Muscle of back (tissue), 11 donors: ENCODE results near the gene RTP1. TPM values are rescaled to one million over a fixed set of nuclear protein-coding genes. Genes with fewer than 3 reads are reported as not detected.

Experiments
- DNase-seq, 3 donors: peaks; one replicate each; pipeline versions ENCODE4 v3.0.0 to v3.0.0-alpha.2; 2013
- polyA plus RNA-seq, 10 donors: library from polyadenylated mRNA; unstranded; fragments of 120-200 nt; gene quantifications; one replicate each; pipeline ENCODE4 v1.2.1, GENCODE V29; 2013; ENCODE audit not compliant: insufficient read length in 10 of 10

The RTP1 gene
- polyA plus RNA-seq, 10 donors, result 0.09 to 0.39 (median 0.13) TPM; not detected in 5

DNA sequence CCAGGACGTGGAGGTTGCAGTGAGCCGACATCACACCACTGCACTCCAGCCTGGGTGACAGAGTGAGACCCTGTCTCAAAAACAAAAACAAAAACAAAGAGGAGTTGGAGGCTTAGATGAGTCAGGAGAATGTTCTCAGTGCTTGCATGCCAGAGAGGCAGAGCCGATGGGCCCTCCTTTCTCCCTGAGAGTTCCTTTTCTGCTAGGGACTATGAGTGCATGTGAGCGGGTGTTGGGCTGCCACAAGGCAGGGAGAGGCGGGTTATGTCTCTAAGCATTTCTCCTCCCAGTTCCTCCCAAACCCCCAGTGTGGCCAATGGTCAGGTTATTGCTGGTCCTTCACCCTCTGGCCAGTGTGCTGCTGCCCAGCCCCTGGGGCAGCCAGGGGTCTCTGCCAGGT, 45.1 kb downstream of the RTP1 start:
- no peak for DNase-seq

DNA sequence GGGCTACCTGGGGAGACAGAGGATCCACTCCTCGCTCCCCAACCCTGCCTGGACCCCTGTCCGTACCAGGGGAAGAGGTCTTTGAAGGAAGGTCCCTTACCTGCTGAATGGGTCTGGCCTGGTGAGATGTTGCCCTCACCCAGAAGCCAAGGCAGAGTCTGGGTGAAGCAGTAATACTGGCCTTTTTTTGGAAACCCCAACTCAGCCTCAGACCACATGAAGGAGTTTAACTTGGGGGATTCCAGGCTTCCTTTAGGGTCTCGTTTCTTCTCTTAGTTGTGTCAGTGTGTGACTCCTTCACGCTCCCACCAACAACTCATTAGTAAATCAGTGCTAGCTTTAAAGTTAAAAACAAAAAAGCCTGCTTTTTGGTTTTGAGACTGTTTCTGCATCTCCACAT, 45.6 kb downstream of the RTP1 start:
- DNase-seq, result no peak

DNA sequence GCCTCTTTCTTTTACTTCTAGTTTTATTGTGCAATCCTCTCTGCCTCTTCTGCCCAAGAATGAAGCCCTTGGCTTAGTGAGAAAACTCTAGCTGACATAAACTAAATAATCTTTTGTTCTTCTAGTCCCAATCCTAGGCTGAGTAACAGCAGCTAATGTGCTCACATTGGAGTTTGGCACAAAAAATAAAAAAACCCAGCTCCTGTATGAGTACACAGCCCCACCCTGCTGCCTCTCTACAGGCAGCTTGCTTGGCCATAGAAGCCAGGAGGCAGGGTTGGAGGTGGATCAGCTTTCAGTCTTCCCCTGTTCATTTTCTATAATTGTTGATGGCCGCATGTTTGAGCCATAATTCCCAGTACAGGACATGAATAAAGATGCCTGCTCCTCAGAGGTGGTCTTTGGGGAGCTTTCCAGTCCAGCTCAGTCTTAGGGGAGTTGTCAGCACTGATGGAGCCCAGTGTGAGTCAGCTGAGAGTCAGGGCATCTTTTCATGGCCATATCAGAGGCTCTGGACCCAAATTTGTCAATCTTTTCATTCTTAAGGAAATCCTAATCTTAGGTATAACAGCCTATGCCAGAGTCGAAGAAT, 46.7 kb downstream of the RTP1 start:
- no peak for DNase-seq

DNA sequence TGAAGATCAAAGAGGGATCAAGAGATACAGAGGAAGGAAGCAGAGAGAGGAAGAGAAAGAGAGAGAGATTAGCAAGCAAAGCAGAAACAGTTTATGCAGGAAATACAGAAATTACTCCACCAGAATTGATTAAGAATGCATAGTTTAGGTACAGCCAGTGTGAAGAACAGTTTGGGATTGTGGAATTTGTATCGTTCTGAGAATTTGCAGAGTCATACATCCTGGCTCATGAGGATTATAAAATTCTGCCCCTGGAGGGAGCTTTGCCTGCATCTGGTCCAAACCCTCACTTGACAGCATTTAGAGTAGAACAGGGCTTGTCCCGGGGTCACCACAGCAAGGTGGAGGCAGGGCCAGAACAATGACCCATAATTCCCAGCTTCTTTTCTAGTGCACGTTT, 50.1 kb downstream of the RTP1 start:
- DNase-seq, result no peak

Other genes starting within 250 kb of the RTP1 start
- gene RPL39L, start 58.0 kb upstream of the RTP1 start, polyA plus RNA-seq, result 10 to 100 TPM in 4 of 10 donors, 1 to 10 TPM in 6; 6.2 to 17.3 (median 9.4) TPM
- gene MASP1, start 94.3 kb downstream of the RTP1 start, polyA plus RNA-seq, result 10 to 100 TPM in 1 of 10 donors, 1 to 10 TPM in 9; 4.2 to 12.9 (median 7.7) TPM
- gene RTP4, start 170.9 kb downstream of the RTP1 start, polyA plus RNA-seq, result under 1 TPM; 0.11 to 0.60 (median 0.27) TPM